Fibroblast of mammary gland (primary cell): ENCODE data around the gene PPP4R4.
"Not testable (repeated sequence)": the region's sequence is repeated elsewhere in the genome, so short reads cannot be mapped to it uniquely, and the experiment has no call there.

Experiments
- DNase-seq: peaks from one replicate; pipeline ENCODE4 v3.0.0-alpha.2; 2010; ENCODE audit warnings: low read depth
- H3K4me3 ChIP-seq: 2 replicates; pipeline ENCODE4 v1.5.1; 2011; ENCODE audit warnings: low read depth, mild to moderate bottlenecking, low read length, moderate library complexity; ENCODE audit not compliant: control insufficient read depth
- CTCF ChIP-seq: conservative IDR thresholded peaks from 2 replicates; pipeline ENCODE4 v1.5.1; 2011; ENCODE audit warnings: low read depth, low read length, inconsistent platforms; ENCODE audit not compliant: control insufficient read depth, insufficient read depth

Gene PPP4R4

GRCh38 chr14:94224040-94224439 is 49.9 kb downstream of the PPP4R4 start:
- no peak for TF ChIP-seq CTCF
- no peak overlapping the region for H3K4me3 ChIP-seq
- DNase-seq, result no peak

- DNase-seq, result no peak
- no peak overlapping the region for H3K4me3 ChIP-seq
- no peak for TF ChIP-seq CTCF
Observed at GRCh38 chr14:94225460-94226378, 51.6 kb downstream of the PPP4R4 start.

- DNase-seq, result peak; percentile 32
- H3K4me3 ChIP-seq, result no peak overlapping the region
- no peak for TF ChIP-seq CTCF
Observed at GRCh38 chr14:94227029-94227428, 52.9 kb downstream of the PPP4R4 start.

GRCh38 chr14:94237046-94237445 is 62.9 kb downstream of the PPP4R4 start:
- no peak for TF ChIP-seq CTCF
- no peak for DNase-seq
- H3K4me3 ChIP-seq, result no peak overlapping the region

GRCh38 chr14:94237983-94238382 is 63.9 kb downstream of the PPP4R4 start:
- H3K4me3 ChIP-seq, result no peak overlapping the region
- DNase-seq, result no peak
- TF ChIP-seq CTCF, result no peak

GRCh38 chr14:94239406-94239805 is 65.3 kb downstream of the PPP4R4 start:
- TF ChIP-seq CTCF, result no peak
- DNase-seq, result peak; percentile 12
- no peak overlapping the region for H3K4me3 ChIP-seq

- no peak for DNase-seq
- no peak for TF ChIP-seq CTCF
- no peak overlapping the region for H3K4me3 ChIP-seq
Observed at GRCh38 chr14:94244182-94244581, 70.1 kb downstream of the PPP4R4 start.

GRCh38 chr14:94264195-94264594 is 90.1 kb downstream of the PPP4R4 start:
- peak; percentile 39 for DNase-seq
- H3K4me3 ChIP-seq, result not testable (repeated sequence)
